Globus pallidus (tissue), 1 donor: ENCODE results near the gene TNS3.

Experiments used
- DNase-seq: peaks from one replicate; pipeline ENCODE4 v3.0.0-alpha.2; 2015; ENCODE audit warnings: low spot score

The TNS3 gene

DNA sequence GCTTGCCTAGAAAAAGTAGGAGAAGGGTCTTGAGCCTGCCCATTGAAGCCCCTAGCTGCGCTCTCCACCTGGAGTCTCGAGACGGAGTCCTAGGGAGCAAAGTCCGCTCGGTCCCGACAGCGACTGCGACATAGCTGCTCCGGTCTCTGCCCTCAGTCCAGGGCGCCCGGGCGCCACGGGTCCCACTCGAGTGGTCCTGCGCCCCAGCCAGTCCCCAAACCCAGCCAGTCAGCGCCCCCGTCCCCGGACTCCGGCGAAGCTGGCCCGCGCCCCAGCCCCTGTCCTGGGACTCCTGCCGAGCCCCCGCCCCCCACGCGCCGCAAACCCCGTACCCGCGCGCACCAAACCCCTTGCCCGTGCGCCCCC is 490 bp downstream of the TNS3 start:
- no peak for DNase-seq

DNA sequence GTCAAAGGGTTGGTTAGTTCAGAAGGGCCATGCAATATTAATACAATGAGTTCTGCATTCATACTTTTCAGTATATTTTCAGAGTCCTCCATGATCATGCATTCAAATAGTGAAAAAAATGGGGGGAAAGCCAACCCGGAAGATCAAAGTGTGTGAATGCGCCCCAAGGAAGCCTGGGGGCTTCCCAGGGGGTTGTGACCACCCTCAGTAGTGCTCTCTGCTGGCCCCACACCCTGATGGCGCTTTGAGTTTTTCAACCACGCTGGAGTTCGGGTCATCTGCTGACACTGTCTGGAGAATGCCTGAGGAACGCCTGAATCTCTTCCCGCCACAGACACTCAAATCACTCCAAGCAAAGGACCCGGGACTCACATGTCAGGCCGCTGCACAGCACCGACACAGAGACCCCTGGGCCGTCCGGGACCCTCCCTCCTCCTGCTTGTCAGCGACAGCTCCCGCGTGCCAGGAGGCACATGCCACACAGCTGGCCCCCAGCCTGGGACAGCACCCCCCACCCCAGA is 1.0 kb downstream of the TNS3 start:
- DNase-seq, result no peak

DNA sequence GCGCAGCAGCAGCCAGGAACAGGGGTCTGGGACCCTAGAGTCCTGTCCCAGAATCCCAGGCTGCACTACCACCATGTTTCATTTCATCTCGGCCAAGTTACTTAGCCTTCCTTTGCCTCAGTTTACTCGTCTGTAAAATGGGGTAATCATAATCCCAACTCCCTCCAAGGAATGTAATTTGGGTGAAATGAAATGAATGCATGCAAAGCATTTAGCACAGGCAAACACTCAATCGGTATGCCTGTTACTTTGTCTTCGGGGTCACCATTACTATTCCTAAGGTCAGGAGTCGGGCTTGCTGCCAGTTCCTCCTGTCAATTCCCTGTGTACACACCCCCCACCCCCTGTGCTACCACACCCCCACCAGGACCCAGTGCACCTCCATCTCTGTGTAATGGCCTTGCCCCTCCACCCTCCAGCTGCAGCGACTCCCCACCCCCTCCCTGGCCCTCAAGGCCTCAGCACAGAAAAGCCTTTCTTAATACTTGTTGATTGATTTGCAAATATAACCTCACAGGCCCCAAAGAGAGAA is 1.7 kb downstream of the TNS3 start:
- DNase-seq, result no peak

DNA sequence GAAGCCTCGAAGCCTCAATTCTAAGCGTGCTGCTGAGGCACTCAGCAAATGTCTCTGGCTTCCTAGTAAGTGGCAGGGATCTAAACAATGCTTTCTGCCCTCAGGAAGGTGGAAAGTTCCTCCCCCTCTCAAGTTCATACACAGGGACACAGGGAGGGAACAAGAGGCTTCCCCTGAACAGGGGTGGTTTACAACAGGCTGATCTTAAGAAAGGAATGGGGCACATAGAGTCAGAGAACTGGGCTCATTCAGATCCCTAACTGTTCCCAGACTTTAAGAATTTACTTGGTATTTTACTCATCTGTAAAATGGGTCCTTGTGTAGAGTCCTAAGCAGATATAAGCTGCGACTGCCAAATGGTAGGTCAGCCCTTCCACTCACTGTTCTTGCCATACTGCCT is 2.5 kb downstream of the TNS3 start:
- no peak for DNase-seq

DNA sequence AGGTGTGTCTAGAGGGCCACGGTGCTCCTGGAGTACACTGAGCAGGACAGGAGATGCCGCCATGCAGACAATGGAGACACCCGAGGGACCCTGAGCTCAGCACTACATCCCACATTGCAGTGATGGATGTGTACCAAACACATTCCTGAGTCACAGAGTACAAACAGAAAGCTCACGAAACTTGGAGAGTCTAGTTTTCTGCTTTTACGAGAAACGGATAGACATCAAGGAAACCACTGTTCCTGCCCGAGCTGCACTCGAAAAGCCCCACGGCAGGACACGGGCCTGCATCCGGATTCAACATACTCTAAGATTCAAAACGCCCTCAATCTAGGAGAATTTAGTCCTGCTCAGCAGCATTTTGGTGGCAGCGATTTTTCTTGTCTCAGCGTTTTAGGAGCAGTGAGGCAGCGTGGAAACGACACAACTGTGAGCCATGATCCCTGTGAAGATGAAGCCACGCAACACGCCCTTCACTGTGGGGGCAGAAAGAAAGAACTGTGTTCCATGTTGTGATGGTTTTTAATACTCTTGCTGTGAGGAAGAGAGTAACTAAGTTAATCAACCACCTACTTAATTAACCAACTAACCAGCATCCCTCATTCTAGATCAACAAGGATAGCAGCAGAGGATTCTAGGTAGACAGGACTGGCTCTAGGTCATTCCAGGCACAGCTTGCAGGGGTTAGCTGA is 3.2 kb downstream of the TNS3 start:
- no peak for DNase-seq

DNA sequence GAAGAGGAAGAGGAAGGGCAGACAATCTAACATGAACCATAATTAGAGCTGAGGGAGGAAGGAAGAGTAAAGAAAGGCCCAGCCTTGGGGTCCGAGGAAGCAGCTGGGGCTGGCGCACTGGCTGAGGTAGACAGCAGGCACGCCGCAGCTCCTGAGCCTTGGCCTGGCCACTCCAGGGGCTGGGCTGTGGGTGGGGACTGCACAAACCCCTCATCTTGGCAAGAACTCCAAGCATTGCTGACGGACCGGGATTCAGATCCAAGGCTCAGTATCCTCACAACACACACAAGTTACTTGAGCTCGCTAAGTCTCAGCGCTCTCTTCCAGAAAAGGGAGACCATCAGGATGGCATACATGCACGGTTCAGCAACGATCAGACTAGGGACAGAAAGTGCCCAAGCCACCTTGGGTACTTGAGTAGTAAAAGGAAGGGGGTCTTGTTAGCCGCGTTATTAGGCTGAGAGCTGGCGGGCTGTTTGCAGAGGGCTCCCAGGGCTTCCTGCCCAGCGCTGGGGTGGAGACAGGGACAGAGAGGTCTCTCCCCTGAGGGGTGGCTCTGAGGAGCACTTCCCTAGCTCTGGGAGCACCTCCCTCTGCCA is 4.5 kb downstream of the TNS3 start:
- no peak for DNase-seq

DNA sequence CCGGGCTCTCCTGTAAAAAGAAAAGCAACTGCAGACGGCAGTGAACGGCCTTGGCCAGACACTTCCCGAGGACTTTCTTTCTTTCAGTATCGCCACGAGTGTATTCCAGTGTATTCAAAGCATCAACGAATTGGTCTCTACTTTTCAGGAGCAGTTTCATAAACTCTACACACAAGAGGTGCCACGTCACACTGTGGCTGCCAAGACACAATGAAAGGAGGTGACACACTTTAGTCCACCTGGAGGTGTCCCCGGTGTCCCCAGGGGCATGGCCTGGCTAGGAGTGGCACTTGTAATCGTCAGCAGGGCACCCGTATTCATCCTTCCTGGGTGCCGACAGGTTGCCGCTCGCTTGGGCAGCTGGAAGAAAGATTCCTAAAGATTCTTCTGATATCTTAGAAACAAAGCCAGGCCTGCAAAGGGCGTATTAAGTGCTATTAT is 5.0 kb downstream of the TNS3 start:
- DNase-seq, result no peak

DNA sequence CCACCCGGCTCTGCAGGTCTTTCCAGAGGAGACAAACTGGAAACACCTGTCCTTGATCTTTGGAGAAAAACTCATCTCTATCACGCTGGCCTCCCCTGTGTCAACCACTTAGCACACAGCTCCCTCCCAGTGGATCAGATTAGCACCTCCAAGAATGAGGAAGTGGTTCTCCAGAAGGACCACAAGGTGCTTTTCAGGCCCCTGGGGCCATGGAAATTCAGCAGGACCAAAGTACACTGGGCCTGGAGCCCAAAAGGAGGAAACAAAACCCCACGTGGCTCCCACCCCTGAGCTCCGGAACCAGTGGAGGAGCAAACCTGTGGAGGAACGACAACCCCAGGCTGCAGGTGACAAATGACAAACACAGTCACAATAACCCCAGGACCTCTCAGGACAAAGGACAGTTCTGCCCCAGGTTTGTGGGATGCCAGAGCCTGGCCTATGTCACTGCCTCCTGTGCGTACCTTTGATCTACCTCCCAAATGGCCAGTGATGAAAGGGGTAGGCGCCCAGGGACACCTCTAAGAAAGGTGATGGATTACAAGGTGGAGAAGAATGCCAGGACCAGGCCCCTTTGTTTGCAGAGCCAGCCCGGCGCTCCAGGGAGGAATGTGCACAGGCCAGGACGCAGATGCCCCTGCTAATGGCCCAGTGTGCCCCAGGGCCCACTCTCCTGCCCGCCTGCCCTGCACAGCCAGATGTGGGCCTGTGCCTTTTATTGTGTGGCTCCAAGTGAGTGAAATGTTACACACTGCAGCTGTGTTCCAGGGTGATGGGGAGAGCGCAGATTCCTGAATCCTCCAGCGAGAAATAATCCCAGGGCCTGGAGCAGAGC is 5.7 kb downstream of the TNS3 start:
- DNase-seq, result no peak

DNA sequence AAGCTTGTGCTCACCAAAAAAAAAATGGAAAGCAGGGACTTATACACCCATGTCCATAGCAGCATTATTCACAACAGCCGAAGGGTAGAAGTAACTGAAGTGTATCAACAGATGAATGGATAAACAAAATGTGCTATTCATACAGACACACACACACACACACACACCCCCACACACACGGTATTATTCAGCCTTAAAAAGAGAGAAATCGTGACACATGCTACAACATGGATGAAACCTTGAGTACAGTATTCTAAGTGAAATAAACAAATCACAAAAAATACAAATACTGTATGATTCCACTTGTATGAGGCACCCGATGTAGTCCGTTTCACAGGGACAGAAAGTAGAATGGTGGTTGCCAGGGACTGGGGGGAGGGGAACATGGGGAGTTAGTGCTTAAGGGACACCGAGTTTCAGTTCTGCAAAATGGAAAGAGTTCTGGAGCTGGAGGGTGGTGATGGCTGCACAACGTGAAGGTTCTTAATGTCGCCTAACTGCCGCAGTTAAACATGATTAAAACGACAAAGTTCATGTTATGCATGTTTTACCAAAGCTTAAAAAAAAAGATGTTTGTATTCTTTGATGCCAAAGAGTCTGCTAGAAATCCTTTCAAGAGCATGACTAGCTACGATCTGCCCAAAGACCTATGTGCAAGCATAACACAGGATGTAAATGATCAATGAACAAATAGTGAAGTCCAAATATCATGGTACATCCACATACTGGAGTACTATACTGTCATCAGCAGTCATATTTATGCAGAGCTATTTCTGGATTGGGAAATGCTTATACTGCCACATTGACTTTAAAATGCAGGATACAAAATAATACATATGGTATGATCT is 7.2 kb downstream of the TNS3 start:
- DNase-seq, result peak; percentile 43

DNA sequence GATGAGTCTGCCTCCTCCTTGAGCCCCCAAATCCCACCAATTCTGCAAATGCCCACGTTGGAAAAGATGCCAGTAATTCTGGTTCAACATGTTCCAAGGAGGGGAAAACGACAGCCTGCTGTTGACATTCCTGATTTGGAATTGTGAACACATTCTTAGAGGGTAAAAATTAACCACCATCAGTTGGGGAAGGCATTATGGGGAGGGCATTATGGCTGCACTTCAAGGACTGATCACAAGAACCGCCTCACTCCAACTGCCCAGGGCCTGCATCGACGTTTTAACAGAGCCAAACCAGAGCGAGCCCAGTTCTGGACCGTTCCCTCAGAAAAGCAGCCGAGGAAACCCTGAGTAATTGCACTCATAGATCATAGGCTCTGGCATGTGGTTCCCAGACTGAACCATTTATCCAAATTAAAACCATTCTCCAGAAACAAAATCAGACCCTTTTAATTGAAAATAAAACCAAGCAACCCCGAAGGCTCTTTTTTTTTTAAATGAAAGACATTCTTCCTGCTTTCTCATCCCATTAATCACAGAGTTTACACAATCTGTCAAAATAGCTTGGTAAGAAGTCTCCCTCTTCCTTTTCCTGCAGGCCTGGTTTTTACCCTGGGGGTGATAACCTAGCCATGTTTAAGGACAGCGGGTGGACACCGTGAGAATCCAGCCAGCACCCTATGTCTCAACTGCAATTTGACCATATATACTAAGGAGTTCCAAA is 8.0 kb downstream of the TNS3 start:
- DNase-seq, result no peak

DNA sequence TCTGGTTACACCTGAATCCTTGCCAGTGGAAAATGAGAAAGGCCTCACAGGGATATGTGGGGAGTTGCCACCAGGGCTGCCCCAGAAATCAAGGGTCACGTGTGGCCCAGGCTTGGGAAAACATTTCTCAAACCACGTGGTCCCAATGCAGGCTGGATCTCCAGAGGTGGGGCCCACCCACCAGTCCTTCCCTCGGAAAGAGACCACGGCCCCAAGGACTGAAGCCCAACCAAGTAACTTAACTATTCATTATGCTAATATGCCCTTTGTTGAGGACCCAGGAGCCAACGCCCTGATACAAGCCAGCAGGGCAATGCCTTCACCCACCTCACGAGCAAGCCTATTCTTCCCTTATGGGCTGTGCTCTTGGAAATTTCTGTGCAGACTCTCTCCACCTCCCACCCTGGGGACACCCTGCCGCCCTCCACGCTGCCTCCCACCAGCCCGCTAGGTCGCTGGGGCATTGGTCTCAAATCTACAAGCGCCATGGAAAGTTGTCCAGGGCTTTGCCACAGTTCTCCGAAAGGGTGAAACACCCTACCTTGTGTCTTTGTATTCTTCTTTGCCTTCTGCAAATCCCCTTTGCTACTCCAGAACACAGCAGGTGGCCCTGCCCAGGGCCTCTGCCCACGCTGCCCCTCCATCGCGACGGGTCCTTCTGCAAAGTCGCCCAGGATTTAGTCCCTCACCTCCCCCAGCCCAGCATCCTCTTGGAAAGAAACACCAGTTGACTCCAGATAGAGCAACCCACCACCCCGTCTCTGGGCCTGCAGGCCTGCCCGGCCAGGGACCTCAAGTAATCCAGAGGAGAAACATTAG is 8.8 kb downstream of the TNS3 start:
- DNase-seq, result no peak

DNA sequence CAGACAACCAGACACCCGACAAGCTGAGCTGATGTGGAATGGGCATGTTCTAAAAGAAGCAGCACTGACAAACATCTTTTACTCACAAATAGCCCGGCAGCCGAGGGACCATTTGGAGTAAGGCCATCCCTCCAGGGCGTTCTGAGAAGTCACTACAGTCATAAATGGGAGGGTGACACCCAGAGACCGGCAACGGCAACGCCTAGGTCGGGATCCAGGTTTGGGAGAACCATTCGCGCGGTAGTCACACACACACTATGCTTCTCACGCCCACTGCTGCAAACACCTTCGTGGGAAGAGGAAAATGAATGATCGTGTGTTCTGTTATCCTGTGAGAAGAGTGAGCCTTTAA is 9.8 kb downstream of the TNS3 start:
- no peak for DNase-seq

DNA sequence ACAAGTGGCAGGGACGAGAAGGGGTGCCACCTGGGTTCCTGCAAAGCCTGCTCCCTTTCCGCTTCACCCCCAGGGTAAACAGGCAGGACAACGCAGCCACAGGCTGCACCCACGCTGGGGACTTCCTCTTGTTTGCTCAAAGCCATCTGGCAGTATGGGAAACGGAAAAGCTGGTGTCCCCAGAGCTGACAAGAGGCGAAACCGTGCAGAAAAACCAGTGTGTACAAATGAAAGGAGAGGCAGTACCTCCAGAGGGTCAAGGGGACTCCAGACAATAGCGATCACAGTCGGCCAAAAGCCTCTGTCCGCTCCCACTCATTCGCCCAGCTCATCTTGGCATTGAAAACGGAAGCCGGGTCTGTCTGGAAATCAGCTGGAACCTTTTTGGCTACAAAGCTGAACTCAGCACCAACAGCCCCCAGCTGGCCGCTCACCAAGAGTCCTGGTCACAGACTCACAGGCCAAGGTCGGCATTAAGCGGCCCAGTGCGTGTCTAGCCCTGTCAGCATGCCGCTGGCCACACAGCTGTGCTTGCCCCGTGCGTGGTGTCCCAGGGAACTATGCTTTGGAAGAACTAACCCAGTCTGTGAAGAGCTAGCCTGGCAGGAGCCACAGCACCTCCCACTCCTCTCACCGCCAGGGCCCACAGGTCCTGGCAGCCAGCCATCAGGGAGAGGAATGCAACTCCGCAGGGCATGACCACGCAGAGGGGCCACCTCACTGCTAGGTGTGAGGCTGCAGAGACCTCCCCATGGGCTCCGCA is 10.4 kb downstream of the TNS3 start:
- peak; percentile 40 for DNase-seq

DNA sequence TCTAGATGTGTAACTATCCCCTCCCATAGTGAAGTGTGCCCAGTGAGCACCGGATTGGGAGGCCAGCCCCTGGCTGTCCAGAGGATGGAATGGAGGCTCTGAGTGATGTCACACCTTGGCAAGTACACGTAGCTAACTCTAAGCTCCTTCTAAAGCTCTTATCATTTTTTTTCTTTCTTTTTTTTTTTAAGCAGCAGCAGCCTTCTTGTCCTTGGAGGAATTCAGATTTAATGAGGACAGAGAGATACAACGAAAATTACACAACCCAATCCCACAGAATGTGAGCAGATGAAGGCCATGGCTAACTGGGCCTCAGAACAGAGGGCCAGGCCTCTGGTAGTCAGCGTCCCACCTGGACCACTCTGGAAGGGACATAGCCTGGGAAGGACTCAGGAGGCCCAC is 11.3 kb downstream of the TNS3 start:
- DNase-seq, result no peak

DNA sequence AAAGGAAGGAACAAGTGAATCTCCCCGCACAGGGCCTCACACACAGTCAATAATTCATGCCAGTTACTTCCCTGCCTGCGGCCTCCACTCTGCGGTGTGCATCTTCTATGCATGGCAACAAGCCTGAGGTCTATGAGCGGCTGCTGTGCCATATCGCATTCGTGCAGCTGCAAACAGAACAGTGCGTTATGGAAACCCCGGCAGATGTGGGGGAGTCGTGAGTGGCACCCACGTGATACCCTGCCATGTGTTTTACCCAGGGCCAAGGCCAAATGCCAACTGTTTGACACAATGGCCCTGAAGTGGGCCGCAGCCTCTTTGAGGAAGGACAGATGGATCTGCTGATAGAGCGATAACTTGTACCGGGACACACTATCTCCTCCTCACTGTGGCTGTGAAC is 13.4 kb downstream of the TNS3 start:
- DNase-seq, result peak; percentile 80

DNA sequence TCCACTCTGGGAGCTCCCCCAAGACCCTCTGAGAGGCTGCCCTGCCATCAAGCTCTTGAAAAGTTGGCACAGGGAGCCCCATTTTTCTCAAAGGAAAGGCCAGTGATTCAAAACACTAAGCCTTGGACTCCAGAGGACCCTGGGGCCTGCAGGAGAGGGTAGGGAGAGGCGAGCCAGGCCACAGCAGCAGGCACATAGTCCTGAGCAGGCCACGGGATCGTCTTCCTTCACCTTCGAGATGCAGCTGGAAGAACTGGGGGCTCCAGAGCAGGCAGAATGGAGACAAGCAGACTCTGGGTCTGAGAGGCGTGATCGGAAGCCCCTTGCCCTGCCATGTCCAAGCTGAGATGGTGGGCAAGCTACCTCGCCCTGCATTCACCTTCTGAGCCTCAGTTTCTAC is 13.9 kb downstream of the TNS3 start:
- no peak for DNase-seq

DNA sequence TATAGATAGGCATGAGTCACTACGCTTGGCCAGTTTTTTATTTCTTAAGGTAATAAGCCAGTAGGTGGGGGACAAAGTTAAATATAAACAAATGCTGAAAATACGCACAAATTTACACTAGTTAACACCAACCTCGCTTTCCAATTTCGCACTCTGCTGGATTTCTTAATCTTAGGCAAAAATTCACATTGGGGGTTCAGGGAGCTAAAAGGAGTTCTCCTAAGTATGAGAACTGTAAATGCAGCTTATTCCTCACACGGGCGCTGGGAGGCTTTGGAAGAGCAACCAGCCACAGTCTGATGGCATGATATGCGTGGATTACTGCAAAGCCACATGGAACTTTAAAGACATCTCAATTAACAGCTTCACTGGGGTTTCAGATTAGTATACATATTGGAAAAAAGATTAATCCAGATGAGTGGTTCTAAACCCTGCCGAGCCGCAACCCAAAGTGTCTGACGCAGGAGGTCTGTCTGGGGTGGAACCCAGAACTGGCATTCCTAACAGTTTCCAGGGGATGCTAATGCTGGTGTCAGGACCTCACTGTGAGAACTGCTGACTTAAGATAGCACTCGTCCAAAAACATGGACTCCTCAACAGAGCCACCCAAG is 16.2 kb downstream of the TNS3 start:
- DNase-seq, result no peak

DNA sequence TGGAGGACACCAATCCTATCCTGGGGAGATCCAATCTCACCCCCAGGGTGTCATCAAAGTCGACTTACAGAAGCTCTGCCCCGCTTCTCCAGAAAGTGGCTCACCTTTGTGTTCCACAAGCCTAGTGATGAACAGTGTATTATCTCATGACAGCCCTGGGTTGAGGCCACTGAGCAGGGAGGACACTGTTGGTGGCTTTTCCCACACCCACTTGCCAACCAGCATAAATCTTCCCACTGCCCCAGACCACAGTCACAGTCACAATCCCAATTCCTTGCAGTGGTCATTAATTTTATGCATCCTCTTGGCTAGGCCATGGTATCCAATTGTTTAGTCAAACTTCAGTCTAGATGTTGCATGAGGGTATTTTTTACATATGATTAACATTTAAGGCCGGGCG is 18.4 kb downstream of the TNS3 start:
- DNase-seq, result no peak
